ENCODE measurements around the gene PHF2.

DNA sequence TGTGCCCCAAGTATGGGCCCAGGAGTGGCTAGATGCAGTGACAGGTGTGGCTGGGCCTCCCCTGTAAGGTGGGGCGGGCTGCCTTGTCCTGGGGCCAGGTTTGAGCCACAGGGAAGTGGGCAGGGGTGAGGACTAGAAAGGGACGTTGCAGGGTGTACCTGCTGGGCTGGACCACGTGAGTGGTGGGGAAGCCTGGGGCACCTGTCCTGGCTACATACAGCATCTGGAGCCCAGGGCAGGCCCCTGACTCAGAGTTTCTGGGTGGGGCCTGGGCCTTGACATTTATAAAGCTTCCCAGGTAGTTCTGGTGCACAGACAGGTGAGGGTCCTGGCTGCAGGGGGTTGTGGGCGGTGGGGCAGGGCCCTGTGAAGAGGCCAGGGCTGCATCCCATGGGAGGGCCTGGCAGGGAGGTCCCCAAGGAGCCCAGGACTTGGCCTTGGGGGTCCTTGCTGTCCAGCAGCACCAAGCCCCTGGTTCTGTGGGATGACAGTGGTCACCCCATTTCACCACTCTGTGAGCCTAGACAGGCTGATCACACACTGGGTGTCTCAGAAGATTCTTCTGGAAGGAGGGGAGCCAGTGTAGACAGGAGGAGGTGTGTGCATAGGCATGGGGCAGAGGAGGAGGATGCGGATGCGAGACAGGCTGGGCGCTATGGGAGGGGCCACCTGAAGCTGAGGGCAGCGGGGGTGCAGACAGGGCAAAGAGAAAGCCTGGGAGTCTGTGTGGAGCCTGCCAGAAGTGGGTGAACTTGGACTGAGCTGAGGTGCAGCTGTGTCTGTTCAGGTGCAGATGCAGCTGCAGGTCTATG, 94.0 kb downstream of the PHF2 start:
- no peak for TF ChIP-seq EZH2phosphoT487 (IDR thresholded peaks at IDR 0.05; ENCODE audit: borderline replicate concordance, low read depth, low read length)
- TF ChIP-seq, protein P1, sequence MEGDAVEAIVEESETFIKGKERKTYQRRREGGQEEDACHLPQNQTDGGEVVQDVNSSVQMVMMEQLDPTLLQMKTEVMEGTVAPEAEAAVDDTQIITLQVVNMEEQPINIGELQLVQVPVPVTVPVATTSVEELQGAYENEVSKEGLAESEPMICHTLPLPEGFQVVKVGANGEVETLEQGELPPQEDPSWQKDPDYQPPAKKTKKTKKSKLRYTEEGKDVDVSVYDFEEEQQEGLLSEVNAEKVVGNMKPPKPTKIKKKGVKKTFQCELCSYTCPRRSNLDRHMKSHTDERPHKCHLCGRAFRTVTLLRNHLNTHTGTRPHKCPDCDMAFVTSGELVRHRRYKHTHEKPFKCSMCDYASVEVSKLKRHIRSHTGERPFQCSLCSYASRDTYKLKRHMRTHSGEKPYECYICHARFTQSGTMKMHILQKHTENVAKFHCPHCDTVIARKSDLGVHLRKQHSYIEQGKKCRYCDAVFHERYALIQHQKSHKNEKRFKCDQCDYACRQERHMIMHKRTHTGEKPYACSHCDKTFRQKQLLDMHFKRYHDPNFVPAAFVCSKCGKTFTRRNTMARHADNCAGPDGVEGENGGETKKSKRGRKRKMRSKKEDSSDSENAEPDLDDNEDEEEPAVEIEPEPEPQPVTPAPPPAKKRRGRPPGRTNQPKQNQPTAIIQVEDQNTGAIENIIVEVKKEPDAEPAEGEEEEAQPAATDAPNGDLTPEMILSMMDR (conservative IDR thresholded peaks at IDR 0.05; ENCODE audit: low read length), result no peak
